ENCODE results near the gene MAP4K3.

MAP4K3 gene

GRCh38 chr2:39448169-39448502, 11.1 kb upstream of the MAP4K3 start:
- no peak for DNase-seq
- in situ Hi-C loops (cut with HindIII; ENCODE audit: low pct_ligation_motif_present, low pct_unique_long_range_greater_than_20kb, low sequenced_read_pairs): no loop called here

GRCh38 chr2:39447266-39448168, 10.4 kb upstream of the MAP4K3 start:
- no peak for DNase-seq
- in situ Hi-C loops (cut with HindIII; ENCODE audit: low pct_ligation_motif_present, low pct_unique_long_range_greater_than_20kb, low sequenced_read_pairs): no loop called here

- DNase-seq: no peak
- in situ Hi-C loops (cut with HindIII; ENCODE audit: low pct_ligation_motif_present, low pct_unique_long_range_greater_than_20kb, low sequenced_read_pairs): no loop called here
Measured at GRCh38 chr2:39445934-39446333, 8.8 kb upstream of the MAP4K3 start.

GRCh38 chr2:39443009-39443408, 5.9 kb upstream of the MAP4K3 start:
- no peak for DNase-seq
- in situ Hi-C loops (cut with HindIII; ENCODE audit: low pct_ligation_motif_present, low pct_unique_long_range_greater_than_20kb, low sequenced_read_pairs): no loop called here

GRCh38 chr2:39437522-39438296, 624 bp upstream of the MAP4K3 start:
- in situ Hi-C loops (cut with HindIII; ENCODE audit: low pct_ligation_motif_present, low pct_unique_long_range_greater_than_20kb, low sequenced_read_pairs): no loop called here
- DNase-seq: peak; percentile 60

- in situ Hi-C loops (cut with HindIII; ENCODE audit: low pct_ligation_motif_present, low pct_unique_long_range_greater_than_20kb, low sequenced_read_pairs): no loop called here
- DNase-seq: peak; percentile 37
Measured at GRCh38 chr2:39435741-39436591, 1.1 kb downstream of the MAP4K3 start.

GRCh38 chr2:39435234-39435633, 1.9 kb downstream of the MAP4K3 start:
- DNase-seq: no peak

GRCh38 chr2:39434233-39434897, 2.7 kb downstream of the MAP4K3 start:
- in situ Hi-C loops (cut with HindIII; ENCODE audit: low pct_ligation_motif_present, low pct_unique_long_range_greater_than_20kb, low sequenced_read_pairs): no loop called here
- DNase-seq: no peak

More at GRCh38 chr2:39435234-39435633, 1.9 kb downstream of the MAP4K3 start:
- in situ Hi-C loops (cut with HindIII; ENCODE audit: low pct_ligation_motif_present, low pct_unique_long_range_greater_than_20kb, low sequenced_read_pairs): no loop called here

GRCh38 chr2:39433586-39434195, 3.4 kb downstream of the MAP4K3 start:
- no peak for DNase-seq
- in situ Hi-C loops (cut with HindIII; ENCODE audit: low pct_ligation_motif_present, low pct_unique_long_range_greater_than_20kb, low sequenced_read_pairs): no loop called here

- in situ Hi-C loops (cut with HindIII; ENCODE audit: low pct_ligation_motif_present, low pct_unique_long_range_greater_than_20kb, low sequenced_read_pairs): no loop called here
- DNase-seq: no peak
Measured at GRCh38 chr2:39432701-39433100, 4.4 kb downstream of the MAP4K3 start.

- in situ Hi-C loops (cut with HindIII; ENCODE audit: low pct_ligation_motif_present, low pct_unique_long_range_greater_than_20kb, low sequenced_read_pairs): no loop called here
- DNase-seq: no peak
Measured at GRCh38 chr2:39431592-39432316, 5.3 kb downstream of the MAP4K3 start.

GRCh38 chr2:39429746-39430145, 7.3 kb downstream of the MAP4K3 start:
- DNase-seq: no peak
- in situ Hi-C loops (cut with HindIII; ENCODE audit: low pct_ligation_motif_present, low pct_unique_long_range_greater_than_20kb, low sequenced_read_pairs): no loop called here

GRCh38 chr2:39424951-39425350, 12.1 kb downstream of the MAP4K3 start:
- DNase-seq: no peak
- in situ Hi-C loops (cut with HindIII; ENCODE audit: low pct_ligation_motif_present, low pct_unique_long_range_greater_than_20kb, low sequenced_read_pairs): no loop called here

GRCh38 chr2:39422700-39423099, 14.4 kb downstream of the MAP4K3 start:
- in situ Hi-C loops (cut with HindIII; ENCODE audit: low pct_ligation_motif_present, low pct_unique_long_range_greater_than_20kb, low sequenced_read_pairs): no loop called here
- DNase-seq: no peak

GRCh38 chr2:39421354-39421753, 15.7 kb downstream of the MAP4K3 start:
- in situ Hi-C loops (cut with HindIII; ENCODE audit: low pct_ligation_motif_present, low pct_unique_long_range_greater_than_20kb, low sequenced_read_pairs): no loop called here
- DNase-seq: no peak

GRCh38 chr2:39419282-39420223, 17.5 kb downstream of the MAP4K3 start:
- no peak for DNase-seq
- in situ Hi-C loops (cut with HindIII; ENCODE audit: low pct_ligation_motif_present, low pct_unique_long_range_greater_than_20kb, low sequenced_read_pairs): no loop called here

Data from ACHN (cell line).